Skeletal muscle tissue (tissue), 4 donors: ENCODE results near the gene ZPR1. TPM values are rescaled to one million over a fixed set of nuclear protein-coding genes. Genes with fewer than 3 reads are reported as not detected.

ENCODE experiments used
- H3K27ac ChIP-seq: one replicate; pipeline ENCODE4 v1.7.0; 2013; ENCODE audit warnings: mild to moderate bottlenecking, low read depth, low read length, inconsistent platforms
- H3K27me3 ChIP-seq, 3 donors: one replicate each; pipeline ENCODE4 v1.7.0; 2013; ENCODE audit warnings: low read length in 3 of 3; ENCODE audit not compliant: control insufficient read depth in 3 of 3, insufficient read depth in 3 of 3
- H3K36me3 ChIP-seq, 3 donors: one replicate each; pipeline ENCODE4 v1.7.0; 2013; ENCODE audit warnings: low read length in 3 of 3; ENCODE audit not compliant: control insufficient read depth in 3 of 3, insufficient read depth in 3 of 3
- H3K4me1 ChIP-seq, 3 donors: one replicate each; pipeline ENCODE4 v1.7.0; 2013; ENCODE audit warnings: low read length in 3 of 3, mild to moderate bottlenecking in 3 of 3; ENCODE audit not compliant: control insufficient read depth in 3 of 3, insufficient read depth in 3 of 3
- H3K4me3 ChIP-seq, 3 donors: one replicate each; pipeline ENCODE4 v1.7.0; 2013; ENCODE audit warnings: low read length in 3 of 3
- H3K9ac ChIP-seq, 3 donors: one replicate each; pipeline ENCODE4 v1.7.0; 2013; ENCODE audit warnings: low read length in 3 of 3, mild to moderate bottlenecking in 3 of 3, moderate library complexity in 2 of 3, low read depth in 1 of 3
- H3K9me3 ChIP-seq, 3 donors: one replicate each; pipeline ENCODE4 v1.7.0; 2013; ENCODE audit warnings: low read length in 3 of 3; ENCODE audit not compliant: control insufficient read depth in 3 of 3
- total RNA-seq: library from RNA; depleted of rRNA; stranded (reverse); fragments of >200 nt; gene quantifications from one replicate; pipeline ENCODE4 v1.2.3, GENCODE V29; 2014
- donor health status: Osteomylitis.

ZPR1 gene
- total RNA-seq, 1 donor from 2014 or later, result 16.7 TPM

DNA sequence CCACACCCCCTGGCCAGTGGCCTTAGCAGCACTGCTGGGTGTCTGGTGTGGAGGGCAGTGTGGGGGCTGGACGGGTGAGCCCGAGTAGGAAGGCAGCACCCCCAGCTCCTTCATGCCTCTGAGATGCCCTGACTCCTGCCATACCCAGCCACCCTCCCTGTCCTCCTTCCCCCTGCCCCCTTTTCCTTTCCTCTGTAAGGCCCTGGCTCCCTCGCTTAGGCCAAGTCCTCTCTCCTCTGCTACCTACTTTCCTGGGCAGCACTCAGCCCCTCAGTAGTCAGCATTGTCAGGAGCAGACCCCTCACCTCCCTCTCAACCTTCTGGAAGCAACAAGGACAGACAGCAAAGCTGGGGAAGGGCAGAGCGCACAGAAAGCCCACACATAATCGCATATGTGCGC is 63.0 kb downstream of the ZPR1 start:
- Histone ChIP-seq H3K4me1 (peaks cover 6 to 15% (median 11%) of the 10 kb centered on the region in 3 donors), H3K4me3 (no peak overlapping the region), H3K27ac (no peak overlapping the region), H3K36me3 (no peaks in the 10 kb centered on the region), H3K27me3 (peaks cover 0 to 8% (median 0%) of the 10 kb centered on the region in 3 donors), H3K9me3 (no peaks in the 10 kb centered on the region), H3K9ac (no peak overlapping the region)

Other genes with a start within 250 kb of the ZPR1 start
- 18.8 TPM for gene BUD13, start 15.0 kb downstream of the ZPR1 start, total RNA-seq
- gene APOA5, start 3.9 kb upstream of the ZPR1 start, total RNA-seq, result not detected
- 0.52 TPM for gene APOA4, start 35.3 kb upstream of the ZPR1 start, total RNA-seq
- not detected for gene APOC3, start 41.9 kb upstream of the ZPR1 start, total RNA-seq
- 3.7 TPM for gene APOA1, start 49.6 kb upstream of the ZPR1 start, total RNA-seq